ENCODE results near the gene PLEK2. TPM values are rescaled to one million over a fixed set of nuclear protein-coding genes. Genes with fewer than 3 reads are reported as not detected.

The PLEK2 gene
- total RNA-seq, 4 donors from 2014 or later, result 22.0 to 75.2 (median 58.6) TPM

DNA sequence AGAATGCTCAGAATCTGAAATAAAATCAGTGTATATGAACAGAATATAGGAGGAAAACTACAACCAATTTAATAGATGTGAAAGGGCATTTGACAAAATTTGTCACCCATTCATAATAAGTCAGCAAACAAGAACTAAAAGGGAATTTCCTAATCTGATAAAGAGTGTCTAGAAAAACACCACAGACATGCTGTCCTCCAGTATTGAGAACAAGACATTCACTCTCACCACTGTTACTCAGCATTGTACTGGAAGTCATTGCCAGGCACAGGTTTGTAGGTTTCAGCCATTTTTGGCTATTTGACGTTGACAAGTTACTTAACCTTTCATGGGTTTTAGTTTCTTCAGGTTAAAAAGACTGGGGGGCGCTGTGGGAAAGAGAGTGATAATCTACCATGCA lies 38.6 kb downstream of the PLEK2 start:
- intact Hi-C loops (cut with DNase I), result no loop called here
- H3K4me1 ChIP-seq, result peaks cover 6 to 10% of the 10 kb centered on the region in 2 donors
- no peak for DNase-seq
- 86 to 91% methylated on average over 2 of the region's 2 CpGs for WGBS, 2 donors
- no peak overlapping the region for H3K27ac ChIP-seq
- peaks cover 24 to 36% of the 10 kb centered on the region in 2 donors for H3K36me3 ChIP-seq
- no peak for TF ChIP-seq POLR2A (IDR thresholded peaks at IDR 0.05)
- TF ChIP-seq, protein P1, sequence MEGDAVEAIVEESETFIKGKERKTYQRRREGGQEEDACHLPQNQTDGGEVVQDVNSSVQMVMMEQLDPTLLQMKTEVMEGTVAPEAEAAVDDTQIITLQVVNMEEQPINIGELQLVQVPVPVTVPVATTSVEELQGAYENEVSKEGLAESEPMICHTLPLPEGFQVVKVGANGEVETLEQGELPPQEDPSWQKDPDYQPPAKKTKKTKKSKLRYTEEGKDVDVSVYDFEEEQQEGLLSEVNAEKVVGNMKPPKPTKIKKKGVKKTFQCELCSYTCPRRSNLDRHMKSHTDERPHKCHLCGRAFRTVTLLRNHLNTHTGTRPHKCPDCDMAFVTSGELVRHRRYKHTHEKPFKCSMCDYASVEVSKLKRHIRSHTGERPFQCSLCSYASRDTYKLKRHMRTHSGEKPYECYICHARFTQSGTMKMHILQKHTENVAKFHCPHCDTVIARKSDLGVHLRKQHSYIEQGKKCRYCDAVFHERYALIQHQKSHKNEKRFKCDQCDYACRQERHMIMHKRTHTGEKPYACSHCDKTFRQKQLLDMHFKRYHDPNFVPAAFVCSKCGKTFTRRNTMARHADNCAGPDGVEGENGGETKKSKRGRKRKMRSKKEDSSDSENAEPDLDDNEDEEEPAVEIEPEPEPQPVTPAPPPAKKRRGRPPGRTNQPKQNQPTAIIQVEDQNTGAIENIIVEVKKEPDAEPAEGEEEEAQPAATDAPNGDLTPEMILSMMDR (IDR thresholded peaks at IDR 0.05), result no peak
- no peak overlapping the region for H3K4me3 ChIP-seq (replicated peaks in 1 of 3)
- H3K9me3 ChIP-seq, result no peaks in the 10 kb centered on the region
- no peaks in the 10 kb centered on the region for H3K27me3 ChIP-seq

DNA sequence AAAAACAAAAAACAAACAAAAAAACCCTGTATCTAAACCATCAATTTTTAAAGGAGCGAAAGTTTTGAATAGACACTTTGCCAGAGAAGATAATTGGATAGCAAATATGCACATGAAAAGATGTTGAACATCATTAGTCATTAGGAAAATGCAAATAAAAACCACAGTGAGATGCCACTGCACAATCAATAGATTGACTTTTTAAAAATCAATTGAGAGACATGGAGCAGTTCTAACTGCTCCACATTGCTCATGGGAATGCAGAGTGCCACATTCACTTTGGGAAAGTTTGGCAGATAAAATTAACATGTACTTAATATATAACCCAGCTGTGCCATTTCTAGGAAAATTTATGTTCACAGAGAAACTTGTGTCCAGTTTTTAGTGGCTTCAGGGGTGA lies 39.1 kb downstream of the PLEK2 start:
- Histone ChIP-seq H3K27me3 (no peaks in the 10 kb centered on the region), H3K4me1 (peaks cover 6 to 14% of the 10 kb centered on the region in 2 donors), H3K36me3 (peaks cover 23 to 39% of the 10 kb centered on the region in 2 donors), H3K27ac (no peak overlapping the region), H3K9me3 (no peaks in the 10 kb centered on the region), H3K4me3 (replicated peaks in 1 of 3) (no peak overlapping the region)
- no peak for TF ChIP-seq POLR2A (IDR thresholded peaks at IDR 0.05)
- TF ChIP-seq, protein P1 (IDR thresholded peaks at IDR 0.05), result no peak
- 98 to 100% methylated on average over 1 of the region's 1 CpG for WGBS, 2 donors
- DNase-seq, result no peak
- intact Hi-C loops (cut with DNase I), result no loop called here

DNA sequence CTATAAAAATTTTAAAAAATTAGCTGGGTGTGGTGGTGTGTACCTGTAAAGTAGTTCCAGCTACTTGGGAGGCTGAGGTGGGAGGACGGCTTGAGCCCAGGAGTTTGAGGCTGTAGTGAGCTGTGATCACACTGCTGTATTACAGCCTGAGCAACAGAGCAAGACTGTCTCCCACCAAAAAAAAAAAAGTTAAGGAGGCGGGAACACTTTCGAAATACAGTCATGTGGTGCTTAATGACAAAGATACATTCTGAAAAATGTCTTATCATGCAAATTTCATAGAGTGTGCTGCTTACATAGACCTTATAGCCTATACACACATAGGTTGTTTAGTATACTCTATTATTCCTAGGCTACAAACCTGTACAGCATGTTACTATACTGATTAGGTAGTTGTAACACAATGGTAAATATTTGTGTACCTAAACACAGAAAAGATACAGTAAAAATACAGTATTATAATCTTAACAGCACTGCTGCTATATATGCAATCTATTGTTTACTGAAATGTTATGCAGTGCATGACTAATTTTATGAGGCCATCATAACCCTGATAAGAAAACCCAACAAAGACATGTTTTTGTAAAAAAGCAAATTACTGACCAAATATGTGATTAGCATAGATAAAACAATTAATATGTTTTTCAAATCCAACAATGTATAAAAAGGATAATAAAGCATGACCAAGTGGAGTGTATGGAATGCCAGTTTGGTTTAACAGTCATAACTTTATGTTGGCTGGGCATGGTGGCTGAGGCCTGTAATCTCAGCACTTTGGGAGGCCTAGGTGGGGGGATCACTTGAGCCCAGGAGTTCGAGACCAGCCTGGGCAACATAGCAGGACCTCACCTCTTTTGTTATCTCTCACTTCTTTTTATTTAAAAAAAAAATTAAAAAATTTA lies 40.5 kb downstream of the PLEK2 start:
- intact Hi-C loops (cut with DNase I), result no loop called here
- no peak for TF ChIP-seq POLR2A (IDR thresholded peaks at IDR 0.05)
- TF ChIP-seq, protein P1 (IDR thresholded peaks at IDR 0.05), result no peak
- Histone ChIP-seq H3K4me1 (peaks cover 6 to 15% of the 10 kb centered on the region in 2 donors), H3K4me3 (replicated peaks in 1 of 3) (no peak overlapping the region), H3K27ac (no peak overlapping the region), H3K36me3 (peaks cover 23 to 39% of the 10 kb centered on the region in 2 donors), H3K27me3 (no peaks in the 10 kb centered on the region), H3K9me3 (no peaks in the 10 kb centered on the region)
- 96 to 99% methylated on average over 4 of the region's 4 CpGs for WGBS, 2 donors
- DNase-seq, result no peak

DNA sequence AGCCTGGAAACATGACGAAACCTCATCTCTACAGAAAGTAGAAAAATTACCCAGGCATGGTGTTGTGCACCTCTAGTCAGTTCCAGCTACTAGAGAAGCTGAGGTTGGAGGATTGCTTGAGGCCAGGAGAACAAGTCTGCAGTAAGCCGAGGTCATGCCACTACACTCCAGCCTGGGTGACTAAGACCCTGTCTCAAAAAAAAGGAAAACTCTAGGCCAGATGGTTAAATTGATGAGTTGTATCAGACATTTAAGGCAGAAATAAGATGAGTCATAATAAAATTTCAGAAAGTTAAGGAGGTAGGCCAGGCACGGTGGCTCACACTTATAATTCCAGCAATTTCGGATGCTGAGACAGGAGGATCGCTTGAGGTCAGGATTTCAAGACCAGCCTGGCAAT lies 41.1 kb downstream of the PLEK2 start:
- Histone ChIP-seq H3K4me3 (replicated peaks in 1 of 3) (no peak overlapping the region), H3K27ac (no peak overlapping the region), H3K36me3 (peaks cover 26 to 41% of the 10 kb centered on the region in 2 donors), H3K4me1 (peaks cover 6 to 12% of the 10 kb centered on the region in 2 donors), H3K27me3 (no peaks in the 10 kb centered on the region), H3K9me3 (no peaks in the 10 kb centered on the region)
- DNase-seq, result no peak
- 94 to 95% methylated on average over 5 of the region's 5 CpGs for WGBS, 2 donors
- intact Hi-C loops (cut with DNase I), result no loop called here
- TF ChIP-seq, protein P1 (IDR thresholded peaks at IDR 0.05), result no peak
- TF ChIP-seq POLR2A (IDR thresholded peaks at IDR 0.05), result no peak

DNA sequence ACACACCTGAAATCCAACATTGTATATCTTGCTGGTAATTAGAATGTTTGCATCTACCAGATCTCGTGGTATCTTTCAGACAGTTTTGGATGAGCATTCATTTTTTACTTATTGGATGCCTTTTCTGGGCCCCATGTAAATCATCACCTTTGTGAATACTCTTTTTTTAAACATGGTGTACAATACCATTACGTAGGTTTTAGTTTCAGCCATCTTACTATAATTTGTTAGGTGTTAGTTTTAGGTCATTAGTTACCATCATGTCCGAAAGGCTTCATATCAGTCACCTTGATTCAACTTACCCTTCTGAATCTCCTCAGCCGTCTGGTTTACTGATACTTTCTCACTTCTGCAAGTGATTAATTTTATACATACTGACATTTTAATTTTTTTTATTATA lies 46.5 kb downstream of the PLEK2 start:
- intact Hi-C loops (cut with DNase I), result no loop called here
- WGBS, 2 donors, result 93% methylated on average over 4 of the region's 4 CpGs
- Histone ChIP-seq H3K9me3 (no peaks in the 10 kb centered on the region), H3K4me1 (peaks cover 25 to 36% of the 10 kb centered on the region in 2 donors), H3K4me3 (replicated peaks in 1 of 3) (no peak overlapping the region), H3K27ac (no peak overlapping the region), H3K36me3 (peaks cover 30 to 39% of the 10 kb centered on the region in 2 donors), H3K27me3 (no peaks in the 10 kb centered on the region)
- DNase-seq, result no peak
- TF ChIP-seq, protein P1 (IDR thresholded peaks at IDR 0.05), result no peak
- no peak for TF ChIP-seq POLR2A (IDR thresholded peaks at IDR 0.05)
